ENCODE measurements around the gene EXD3.

Gene EXD3

GRCh38 chr9:137325799-137326198 lies 97.2 kb downstream of the EXD3 start:
- POLR2A ChIA-PET (ENCODE audit: low non-redundant PET): no interaction called here

DNA sequence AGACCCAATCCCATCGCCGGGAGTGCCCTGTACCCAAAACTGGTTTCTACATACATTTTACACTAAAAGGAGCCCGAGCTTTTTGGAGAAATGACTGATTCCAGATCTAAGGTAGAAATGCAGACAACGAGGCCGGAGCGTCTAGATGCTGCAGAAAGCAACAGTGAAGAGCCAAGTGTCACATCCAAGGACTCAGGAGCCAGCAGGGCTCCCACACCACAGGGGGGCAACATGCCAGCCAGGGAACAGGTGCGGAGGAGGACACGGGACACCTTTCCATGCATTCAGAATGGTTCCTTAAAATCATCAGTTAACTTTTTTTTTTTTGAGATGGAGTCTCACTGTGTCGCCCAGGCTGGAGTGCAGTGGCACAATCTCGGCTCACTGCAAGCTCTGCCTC lies 97.8 kb downstream of the EXD3 start:
- no peak overlapping the region for H3K27ac ChIP-seq
- POLR2A ChIA-PET (ENCODE audit: low non-redundant PET): interaction anchor here (0.7 kb wide), 1 partner anchor 24 kb away, joined by 3 read pairs; no protein-coding TSS in a partner anchor
- TF ChIP-seq, protein P1, sequence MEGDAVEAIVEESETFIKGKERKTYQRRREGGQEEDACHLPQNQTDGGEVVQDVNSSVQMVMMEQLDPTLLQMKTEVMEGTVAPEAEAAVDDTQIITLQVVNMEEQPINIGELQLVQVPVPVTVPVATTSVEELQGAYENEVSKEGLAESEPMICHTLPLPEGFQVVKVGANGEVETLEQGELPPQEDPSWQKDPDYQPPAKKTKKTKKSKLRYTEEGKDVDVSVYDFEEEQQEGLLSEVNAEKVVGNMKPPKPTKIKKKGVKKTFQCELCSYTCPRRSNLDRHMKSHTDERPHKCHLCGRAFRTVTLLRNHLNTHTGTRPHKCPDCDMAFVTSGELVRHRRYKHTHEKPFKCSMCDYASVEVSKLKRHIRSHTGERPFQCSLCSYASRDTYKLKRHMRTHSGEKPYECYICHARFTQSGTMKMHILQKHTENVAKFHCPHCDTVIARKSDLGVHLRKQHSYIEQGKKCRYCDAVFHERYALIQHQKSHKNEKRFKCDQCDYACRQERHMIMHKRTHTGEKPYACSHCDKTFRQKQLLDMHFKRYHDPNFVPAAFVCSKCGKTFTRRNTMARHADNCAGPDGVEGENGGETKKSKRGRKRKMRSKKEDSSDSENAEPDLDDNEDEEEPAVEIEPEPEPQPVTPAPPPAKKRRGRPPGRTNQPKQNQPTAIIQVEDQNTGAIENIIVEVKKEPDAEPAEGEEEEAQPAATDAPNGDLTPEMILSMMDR (conservative IDR thresholded peaks at IDR 0.05; ENCODE audit: low read depth): no peak
- DNase-seq (ENCODE audit: low spot score): no peak
- CTCF ChIA-PET: interaction anchor here (0.6 to 1.7 kb wide), 3 partner anchors 14 to 40 kb away, joined by 3 to 5 read pairs (median 4); partner anchors contain the start of gene NRARP

More at GRCh38 chr9:137325799-137326198, 97.2 kb downstream of the EXD3 start:
- CTCF ChIA-PET: interaction anchor here (0.7 to 1.7 kb wide), 2 partner anchors 24 to 39 kb away, joined by 3 to 4 read pairs; partner anchors contain the start of gene NRARP
- H3K27ac ChIP-seq: no peak overlapping the region
- TF ChIP-seq, protein P1 (conservative IDR thresholded peaks at IDR 0.05; ENCODE audit: low read depth): no peak
- DNase-seq (ENCODE audit: low spot score): no peak

- no peak for DNase-seq (ENCODE audit: low spot score)
- TF ChIP-seq, protein P1 (conservative IDR thresholded peaks at IDR 0.05; ENCODE audit: low read depth): no peak
- CTCF ChIA-PET: interaction anchor here (0.6 to 0.8 kb wide), 3 partner anchors 53 to 1185 kb away, joined by 3 to 5 read pairs (median 4); no protein-coding TSS in a partner anchor
- H3K27ac ChIP-seq: no peak overlapping the region
- POLR2A ChIA-PET (ENCODE audit: low non-redundant PET): no interaction called here
These were observed 99.2 kb downstream of the EXD3 start for GRCh38 chr9:137323531-137324331.

DNA sequence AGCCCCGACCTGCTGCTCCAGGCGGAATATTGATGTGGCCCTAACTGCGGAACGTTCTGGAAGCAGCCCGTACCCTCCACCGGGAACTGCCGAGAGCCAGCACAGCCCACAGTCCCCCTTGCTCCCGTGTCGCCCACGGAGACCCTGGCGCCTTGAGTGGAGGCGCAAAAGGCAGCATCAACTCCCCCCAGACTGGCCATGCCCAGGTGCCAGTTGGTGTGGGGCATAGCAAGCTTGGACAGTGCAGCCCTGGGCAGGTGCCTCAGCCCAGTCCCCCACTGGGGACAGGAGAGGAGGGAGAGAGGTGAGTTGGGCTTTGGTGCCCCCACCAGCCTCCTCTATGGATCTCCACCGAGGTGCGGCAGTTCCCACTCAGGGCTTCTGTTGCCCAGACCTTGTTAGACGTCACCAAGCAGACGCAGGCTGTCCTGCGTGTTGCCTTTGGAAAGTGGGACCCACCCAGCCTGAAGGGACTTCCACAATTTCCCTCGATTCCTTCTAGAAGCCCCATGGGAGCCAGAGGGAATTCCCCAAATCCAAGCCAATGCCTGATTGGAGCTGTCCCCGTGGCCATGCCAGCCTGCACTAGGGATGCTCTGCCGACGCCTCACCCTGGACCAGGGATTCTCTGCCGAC lies 101.1 kb downstream of the EXD3 start:
- no peak overlapping the region for H3K27ac ChIP-seq
- TF ChIP-seq, protein P1 (conservative IDR thresholded peaks at IDR 0.05; ENCODE audit: low read depth): no peak
- ChIA-PET POLR2A (ENCODE audit: low non-redundant PET) (no interaction called here), CTCF (no interaction called here)
- DNase-seq (ENCODE audit: low spot score): no peak

DNA sequence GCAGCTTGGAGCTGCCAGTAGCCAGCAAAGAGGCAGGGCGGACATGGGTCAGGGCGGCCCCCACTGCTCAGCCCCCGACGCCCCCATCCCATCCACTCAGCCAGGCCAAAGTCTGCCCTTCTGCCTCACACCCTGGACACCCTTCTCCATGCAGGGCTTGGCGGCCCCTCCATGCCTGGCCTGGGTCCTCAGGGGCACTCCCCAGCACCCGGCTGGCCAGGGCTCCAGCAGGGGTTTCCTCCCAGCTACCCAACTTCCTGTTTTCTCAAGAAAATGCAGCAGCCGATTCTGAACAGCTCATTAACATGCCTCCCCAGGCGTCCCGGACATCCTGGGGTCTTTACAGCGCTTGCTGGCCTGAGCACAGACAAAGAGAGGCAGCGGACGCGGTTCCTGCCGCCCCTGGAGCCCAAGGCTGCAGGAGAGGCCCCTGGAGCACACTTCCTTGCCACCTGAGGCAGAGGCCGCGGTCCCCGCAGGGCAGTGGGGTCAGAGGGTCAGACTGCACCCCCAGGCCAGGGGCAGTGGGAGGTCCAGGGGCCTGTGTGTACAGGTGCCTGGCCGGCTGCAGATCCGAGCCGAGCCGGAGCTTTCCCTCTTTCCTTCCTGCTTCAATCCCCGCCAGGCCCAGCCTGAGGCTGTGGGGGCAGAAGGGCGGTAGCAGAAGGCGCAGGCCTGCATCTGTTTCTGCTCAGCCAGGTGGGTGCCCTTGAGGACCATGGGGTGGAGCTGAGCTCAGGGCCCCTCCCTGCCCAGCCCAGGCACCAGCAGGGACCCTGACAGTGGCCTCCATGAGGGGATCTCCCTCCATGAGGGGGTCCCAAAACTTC lies 102.2 kb downstream of the EXD3 start:
- ChIA-PET CTCF (no interaction called here), POLR2A (ENCODE audit: low non-redundant PET) (no interaction called here)
- no peak for DNase-seq (ENCODE audit: low spot score)
- TF ChIP-seq, protein P1 (conservative IDR thresholded peaks at IDR 0.05; ENCODE audit: low read depth): no peak
- no peak overlapping the region for H3K27ac ChIP-seq

Measured in RWPE1 (cell line).